DMS153 treated with DMSO at 0.1 percent for 48 hours (cell line): ENCODE results near the gene PCDHGB4.
"Not testable (repeated sequence)": the region's sequence is repeated elsewhere in the genome, so short reads cannot be mapped to it uniquely, and the experiment has no call there.

Experiments
- DNase-seq: peaks from one replicate; lab custom pipeline; 2025; ENCODE audit not compliant: unreplicated experiment; lab: John Stamatoyannopoulos, UW

The PCDHGB4 gene

DNA sequence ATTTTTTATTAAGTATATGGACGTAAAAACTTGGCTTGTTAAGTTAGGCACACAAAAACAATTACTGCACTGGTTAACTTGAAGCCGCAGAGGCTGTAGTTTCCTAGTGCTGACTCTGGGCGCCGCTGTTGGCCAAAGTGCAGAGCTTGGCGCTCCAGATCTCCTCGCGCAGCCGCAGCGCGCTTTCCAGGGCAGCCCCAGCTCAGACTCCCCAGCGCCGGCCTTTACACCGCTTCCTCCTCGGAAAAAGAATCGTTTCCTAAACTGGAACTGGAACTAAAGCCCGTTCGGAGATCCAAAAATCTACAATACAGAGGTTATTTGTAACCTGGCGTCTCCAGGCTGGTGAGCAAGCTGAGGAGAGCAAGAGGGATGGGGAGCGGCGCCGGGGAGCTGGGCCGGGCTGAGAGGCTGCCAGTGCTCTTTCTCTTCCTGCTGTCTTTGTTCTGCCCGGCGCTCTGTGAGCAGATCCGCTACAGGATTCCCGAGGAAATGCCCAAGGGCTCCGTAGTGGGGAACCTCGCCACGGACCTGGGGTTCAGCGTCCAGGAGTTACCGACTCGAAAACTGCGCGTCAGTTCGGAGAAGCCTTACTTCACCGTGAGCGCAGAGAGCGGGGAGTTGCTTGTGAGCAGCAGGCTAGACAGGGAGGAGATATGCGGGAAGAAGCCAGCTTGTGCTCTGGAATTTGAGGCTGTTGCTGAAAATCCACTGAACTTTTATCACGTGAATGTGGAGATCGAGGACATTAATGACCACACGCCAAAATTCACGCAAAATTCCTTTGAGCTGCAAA is 10.5 kb downstream of the PCDHGB4 start, which contains the start of gene PCDHGB5:
Gene PCDHGB5 (plus strand): TSS at position 192 of the 796 bp plus-strand sequence. CDS start 181 bp downstream, at position 373.
- not testable (repeated sequence) for DNase-seq

DNA sequence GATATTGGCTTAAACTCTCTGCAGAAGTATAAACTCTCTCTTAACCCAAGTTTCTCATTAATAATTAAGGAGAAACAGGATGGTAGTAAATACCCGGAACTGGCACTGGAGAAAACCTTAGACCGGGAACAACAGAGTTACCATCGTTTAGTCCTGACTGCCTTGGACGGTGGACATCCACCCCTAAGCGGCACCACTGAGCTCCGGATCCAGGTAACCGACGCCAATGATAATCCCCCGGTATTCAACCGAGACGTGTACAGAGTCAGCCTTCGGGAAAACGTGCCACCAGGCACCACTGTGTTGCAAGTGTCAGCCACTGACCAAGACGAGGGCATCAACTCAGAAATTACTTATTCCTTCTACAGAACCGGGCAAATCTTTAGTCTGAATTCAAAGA is 11.1 kb downstream of the PCDHGB4 start:
- no peak for DNase-seq

- DNase-seq, result no peak
Observed at GRCh38 chr5:141399555-141400258, 12.2 kb downstream of the PCDHGB4 start.

DNA sequence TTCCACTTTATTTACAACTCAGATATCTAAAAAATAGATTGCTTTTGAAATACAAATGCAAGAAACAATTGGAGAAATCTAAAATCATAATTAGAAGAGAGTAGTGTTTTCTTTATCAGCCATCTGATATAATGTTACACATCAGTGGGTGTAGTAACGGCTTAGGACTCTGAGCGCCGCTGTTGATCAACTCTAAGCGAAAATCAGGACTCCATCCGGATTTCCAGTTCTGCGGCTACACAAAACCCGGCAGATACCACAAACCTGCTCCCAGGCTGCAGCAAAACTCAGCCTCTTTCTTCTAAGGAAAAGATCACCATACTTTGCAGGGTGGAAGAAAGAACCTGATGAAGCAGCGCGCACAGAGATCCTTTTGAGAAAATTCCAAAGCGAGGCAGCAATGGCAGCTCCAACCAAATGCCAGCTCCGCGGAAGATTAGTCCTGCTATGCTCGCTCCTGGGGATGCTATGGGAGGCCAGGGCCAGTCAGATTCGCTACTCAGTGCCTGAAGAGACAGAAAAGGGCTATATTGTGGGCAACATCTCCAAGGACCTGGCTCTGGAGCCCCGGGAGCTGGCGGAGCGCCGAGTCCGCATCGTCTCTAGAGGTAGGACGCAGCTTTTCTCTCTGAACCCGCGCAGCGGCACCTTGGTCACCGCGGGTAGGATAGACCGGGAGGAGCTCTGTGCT is 15.2 kb downstream of the PCDHGB4 start, which contains the start of gene PCDHGA9:
Gene PCDHGA9 (plus strand): TSS at position 226 of the 691 bp plus-strand sequence. CDS start 175 bp downstream, at position 401.
- no peak for DNase-seq

DNA sequence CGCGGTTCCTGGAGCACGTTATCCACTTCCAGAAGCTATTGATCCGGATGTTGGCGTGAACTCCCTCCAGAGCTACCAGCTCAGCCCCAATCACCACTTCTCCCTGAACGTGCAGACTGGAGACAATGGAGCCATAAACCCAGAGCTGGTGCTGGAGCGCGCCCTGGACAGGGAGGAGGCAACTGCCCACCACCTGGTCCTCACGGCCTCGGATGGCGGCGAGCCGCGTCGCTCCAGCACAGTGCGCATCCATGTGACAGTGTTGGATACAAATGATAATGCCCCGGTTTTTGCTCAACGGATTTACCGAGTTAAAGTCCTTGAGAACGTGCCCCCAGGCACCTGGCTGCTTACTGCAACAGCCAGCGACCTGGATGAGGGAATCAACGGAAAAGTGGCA is 15.9 kb downstream of the PCDHGB4 start:
- DNase-seq, result no peak

DNA sequence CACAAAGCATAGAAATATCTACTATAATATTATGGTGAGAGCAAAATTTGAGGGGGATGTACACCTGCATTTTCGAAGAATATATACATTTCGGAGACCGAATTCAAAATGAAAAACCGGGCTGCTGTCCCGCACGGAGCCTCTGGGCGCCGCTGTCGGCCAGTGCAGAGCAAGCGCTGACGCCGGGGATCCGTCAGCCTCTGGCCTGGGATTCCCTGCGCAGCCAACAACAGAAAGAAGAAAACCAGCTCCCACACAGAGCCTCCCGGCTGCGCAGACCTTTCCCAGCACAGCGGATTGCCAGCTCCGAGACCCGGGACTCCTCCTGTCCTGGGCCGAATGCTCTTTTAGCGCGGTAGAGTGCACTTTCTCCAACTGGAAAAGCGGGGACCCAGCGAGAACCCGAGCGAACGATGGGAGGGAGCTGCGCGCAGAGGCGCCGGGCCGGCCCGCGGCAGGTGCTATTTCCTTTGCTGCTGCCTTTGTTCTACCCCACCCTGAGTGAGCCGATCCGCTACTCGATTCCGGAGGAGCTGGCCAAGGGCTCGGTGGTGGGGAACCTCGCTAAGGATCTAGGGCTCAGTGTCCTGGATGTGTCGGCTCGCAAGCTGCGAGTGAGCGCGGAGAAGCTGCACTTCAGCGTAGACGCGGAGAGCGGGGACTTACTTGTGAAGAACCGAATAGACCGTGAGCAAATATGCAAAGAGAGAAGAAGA is 20.4 kb downstream of the PCDHGB4 start, which contains the start of gene PCDHGB6:
Gene PCDHGB6 (plus strand): TSS at position 232 of the 716 bp plus-strand sequence. CDS start 182 bp downstream, at position 414.
- not testable (repeated sequence) for DNase-seq

DNA sequence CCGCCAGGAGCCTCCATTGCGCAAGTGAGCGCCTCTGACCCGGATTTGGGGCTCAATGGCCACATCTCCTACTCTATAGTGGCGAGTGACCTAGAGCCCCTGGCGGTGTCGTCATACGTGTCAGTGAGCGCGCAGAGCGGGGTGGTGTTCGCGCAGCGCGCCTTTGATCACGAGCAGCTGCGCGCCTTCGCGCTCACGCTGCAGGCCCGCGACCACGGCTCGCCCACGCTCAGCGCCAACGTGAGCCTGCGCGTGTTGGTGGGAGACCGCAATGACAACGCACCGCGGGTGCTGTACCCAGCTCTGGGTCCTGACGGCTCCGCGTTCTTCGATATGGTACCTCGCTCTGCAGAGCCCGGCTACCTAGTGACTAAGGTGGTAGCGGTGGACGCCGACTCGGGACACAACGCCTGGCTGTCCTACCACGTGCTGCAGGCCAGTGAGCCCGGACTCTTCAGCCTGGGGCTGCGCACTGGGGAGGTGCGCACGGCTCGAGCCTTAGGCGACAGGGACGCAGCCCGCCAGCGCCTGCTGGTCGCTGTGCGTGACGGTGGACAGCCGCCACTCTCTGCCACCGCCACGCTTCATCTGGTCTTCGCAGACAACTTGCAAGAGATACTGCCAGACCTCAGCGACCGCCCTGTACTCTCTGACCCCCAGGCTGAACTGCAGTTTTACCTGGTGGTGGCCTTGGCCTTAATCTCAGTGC is 22.3 kb downstream of the PCDHGB4 start:
- no peak for DNase-seq

DNA sequence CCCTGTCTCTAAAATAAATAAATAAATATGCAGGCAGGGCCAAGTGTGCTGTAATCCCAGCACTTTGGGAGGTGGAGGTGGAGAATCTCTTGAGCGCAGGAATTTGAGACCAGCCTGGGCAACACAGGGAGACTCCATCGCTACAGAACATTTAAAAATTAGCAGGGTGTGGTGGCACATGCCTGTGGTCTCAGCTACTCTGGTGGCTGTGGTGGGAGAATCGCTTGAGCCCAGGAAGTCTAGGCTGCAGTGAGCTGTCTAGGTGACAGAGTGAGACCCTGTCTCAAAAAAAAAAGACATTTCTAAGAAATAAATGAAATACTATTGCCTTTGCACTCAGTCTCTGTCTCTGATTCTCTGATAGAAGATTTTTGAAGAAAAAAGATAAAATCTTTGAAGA is 24.1 kb downstream of the PCDHGB4 start:
- no peak for DNase-seq

DNA sequence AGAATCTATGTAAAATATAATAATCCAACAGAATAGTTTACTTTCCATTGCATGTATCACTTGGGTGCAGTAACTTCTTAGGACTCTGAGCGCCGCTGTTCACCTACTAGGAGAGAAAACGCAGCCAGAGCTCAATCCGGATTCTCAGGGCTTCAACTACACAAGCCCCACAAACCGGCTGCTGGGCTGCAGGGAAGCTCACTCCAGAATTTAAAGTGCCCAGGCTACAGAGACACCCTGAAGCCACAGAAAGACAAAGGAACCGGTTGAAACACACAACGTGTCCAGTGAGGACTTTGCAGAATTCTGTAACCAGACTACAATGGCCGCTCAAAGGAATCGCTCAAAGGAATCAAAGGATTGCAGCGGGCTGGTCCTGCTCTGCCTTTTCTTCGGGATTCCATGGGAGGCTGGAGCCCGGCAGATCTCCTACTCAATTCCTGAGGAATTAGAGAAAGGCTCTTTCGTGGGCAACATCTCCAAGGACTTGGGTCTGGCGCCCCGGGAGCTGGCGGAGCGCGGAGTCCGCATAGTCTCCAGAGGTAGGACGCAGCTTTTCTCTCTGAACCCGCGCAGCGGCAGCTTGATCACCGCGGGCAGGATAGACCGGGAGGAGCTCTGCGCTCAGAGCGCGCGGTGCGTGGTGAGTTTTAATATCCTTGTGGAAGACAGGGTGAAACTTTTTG is 25.5 kb downstream of the PCDHGB4 start, which contains the start of gene PCDHGA10:
Gene PCDHGA10 (plus strand): TSS at position 134 of the 686 bp plus-strand sequence. CDS start 189 bp downstream, at position 323.
- DNase-seq, result no peak

GRCh38 chr5:141413540-141414069 is 26.1 kb downstream of the PCDHGB4 start:
- no peak for DNase-seq

DNA sequence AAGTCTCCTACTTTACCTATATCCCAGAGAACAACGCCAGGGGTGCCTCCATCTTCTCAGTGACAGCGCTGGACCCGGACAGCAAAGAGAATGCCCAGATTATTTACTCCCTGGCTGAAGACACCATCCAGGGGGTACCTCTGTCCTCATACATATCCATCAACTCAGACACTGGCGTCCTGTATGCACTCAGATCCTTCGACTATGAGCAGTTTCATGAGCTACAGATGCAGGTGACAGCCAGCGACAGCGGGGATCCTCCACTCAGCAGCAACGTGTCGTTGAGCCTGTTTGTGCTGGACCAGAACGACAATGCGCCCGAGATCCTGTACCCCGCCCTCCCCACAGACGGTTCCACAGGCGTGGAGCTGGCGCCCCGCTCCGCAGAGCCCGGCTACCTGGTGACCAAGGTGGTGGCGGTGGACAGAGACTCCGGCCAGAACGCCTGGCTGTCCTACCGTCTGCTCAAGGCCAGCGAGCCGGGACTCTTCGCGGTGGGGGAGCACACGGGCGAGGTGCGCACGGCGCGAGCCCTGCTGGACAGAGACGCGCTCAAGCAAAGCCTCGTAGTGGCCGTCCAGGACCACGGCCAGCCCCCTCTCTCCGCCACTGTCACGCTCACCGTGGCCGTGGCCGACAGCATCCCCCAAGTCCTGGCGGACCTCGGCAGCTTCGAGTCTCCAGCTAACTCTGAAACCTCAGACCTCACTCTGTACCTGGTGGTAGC is 27.2 kb downstream of the PCDHGB4 start:
- DNase-seq, result not testable (repeated sequence)

DNA sequence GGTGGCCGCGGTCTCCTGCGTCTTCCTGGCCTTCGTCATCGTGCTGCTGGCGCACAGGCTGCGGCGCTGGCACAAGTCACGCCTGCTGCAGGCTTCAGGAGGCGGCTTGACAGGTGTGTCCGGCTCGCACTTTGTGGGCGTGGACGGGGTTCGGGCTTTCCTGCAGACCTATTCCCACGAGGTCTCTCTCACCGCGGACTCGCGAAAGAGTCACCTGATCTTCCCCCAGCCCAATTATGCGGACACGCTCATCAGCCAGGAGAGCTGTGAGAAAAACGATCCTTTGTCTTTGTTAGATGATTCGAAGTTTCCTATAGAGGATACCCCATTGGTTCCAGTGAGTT is 27.7 kb downstream of the PCDHGB4 start:
- DNase-seq, result not testable (repeated sequence)

DNA sequence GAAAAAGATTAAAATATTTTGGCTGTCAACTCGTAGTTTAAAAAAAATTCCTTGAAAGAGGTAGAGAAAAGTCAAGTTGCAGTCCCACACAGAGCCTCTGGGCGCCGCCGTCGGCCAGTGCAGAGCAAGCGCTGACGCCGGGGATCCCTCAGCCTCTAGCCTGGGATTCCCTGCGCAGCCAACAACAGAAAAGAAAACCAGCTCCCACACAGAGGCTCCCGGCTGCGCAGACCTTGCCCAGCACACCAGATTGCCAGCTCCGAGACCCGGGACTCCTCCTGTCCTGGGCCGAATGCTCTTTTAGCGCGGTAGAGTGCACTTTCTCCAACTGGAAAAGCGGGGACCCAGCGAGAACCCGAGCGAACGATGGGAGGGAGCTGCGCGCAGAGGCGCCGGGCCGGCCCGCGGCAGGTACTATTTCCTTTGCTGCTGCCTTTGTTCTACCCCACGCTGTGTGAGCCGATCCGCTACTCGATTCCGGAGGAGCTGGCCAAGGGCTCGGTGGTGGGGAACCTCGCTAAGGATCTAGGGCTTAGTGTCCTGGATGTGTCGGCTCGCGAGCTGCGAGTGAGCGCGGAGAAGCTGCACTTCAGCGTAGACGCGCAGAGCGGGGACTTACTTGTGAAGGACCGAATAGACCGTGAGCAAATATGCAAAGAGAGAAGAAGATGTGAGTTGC is 30.1 kb downstream of the PCDHGB4 start, which contains the start of gene PCDHGB7:
Gene PCDHGB7 (plus strand): TSS at position 184 of the 679 bp plus-strand sequence. CDS start 183 bp downstream, at position 367.
- DNase-seq, result not testable (repeated sequence)

DNA sequence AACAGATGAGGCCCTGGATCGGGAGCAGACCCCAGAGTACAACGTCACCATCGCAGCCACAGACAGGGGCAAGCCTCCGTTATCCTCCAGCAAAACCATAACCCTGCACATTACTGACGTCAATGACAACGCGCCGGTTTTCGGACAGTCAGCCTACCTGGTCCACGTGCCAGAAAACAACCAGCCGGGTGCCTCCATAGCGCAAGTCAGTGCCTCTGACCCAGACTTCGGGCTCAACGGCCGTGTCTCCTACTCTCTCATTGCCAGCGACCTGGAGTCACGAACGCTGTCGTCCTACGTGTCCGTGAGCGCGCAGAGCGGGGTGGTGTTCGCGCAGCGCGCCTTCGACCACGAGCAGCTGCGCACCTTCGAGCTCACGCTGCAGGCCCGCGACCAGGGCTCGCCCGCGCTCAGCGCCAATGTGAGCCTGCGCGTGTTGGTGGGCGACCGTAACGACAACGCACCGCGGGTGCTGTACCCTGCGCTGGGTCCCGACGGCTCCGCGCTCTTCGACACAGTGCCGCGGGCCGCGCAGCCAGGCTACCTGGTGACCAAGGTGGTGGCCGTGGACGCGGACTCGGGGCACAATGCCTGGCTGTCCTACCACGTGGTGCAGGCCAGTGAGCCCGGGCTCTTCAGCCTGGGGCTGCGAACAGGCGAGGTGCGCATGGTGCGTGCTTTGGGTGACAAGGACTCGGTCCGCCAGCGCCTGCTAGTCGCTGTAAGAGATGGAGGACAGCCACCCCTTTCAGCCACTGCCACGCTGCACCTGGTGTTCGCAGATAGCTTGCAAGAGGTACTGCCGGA is 31.8 kb downstream of the PCDHGB4 start:
- DNase-seq, result no peak

- no peak for DNase-seq
Observed at GRCh38 chr5:141420855-141421488, 33.5 kb downstream of the PCDHGB4 start, which contains the start of gene PCDHGA11. TSS of gene PCDHGA11 (plus strand) at chr5:141421051. CDS start at chr5:141421228, 177 bp downstream.

DNA sequence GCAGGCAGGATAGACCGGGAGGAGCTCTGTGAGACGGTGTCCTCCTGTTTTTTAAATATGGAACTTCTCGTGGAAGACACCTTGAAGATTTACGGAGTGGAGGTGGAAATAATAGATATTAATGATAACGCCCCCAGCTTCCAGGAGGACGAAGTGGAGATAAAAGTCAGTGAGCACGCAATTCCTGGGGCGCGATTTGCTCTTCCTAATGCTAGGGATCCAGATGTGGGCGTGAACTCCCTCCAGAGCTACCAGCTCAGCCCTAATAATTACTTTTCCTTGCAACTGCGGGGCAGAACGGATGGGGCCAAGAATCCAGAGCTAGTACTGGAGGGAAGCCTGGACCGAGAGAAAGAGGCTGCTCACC is 34.0 kb downstream of the PCDHGB4 start:
- DNase-seq, result no peak
